Vagina (tissue), 2 donors: Measurements from ENCODE around the gene FLT4.

Experiments used
- POLR2A ChIP-seq, 2 donors: fragments of 450-650 bp; IDR thresholded peaks; one replicate each; pipeline ENCODE4 v1.6.1; 2017; ENCODE audit warnings: antibody characterized with exemption in 2 of 2, mild to moderate bottlenecking in 2 of 2, moderate library complexity in 2 of 2
- TF ChIP-seq, protein P1 (sequence below), 3 experiments: fragments of 450-650 bp in 2 of 3; fragments of 200-600 bp in 1 of 3; sonication (generic) in 1 of 3; IDR thresholded peaks; one replicate each; pipeline ENCODE4 v1.5.1; 2017 to 2019; ENCODE audit warnings: antibody characterized with exemption in 3 of 3, mild to moderate bottlenecking in 2 of 3, moderate library complexity in 2 of 3

- TF ChIP-seq, protein P1, sequence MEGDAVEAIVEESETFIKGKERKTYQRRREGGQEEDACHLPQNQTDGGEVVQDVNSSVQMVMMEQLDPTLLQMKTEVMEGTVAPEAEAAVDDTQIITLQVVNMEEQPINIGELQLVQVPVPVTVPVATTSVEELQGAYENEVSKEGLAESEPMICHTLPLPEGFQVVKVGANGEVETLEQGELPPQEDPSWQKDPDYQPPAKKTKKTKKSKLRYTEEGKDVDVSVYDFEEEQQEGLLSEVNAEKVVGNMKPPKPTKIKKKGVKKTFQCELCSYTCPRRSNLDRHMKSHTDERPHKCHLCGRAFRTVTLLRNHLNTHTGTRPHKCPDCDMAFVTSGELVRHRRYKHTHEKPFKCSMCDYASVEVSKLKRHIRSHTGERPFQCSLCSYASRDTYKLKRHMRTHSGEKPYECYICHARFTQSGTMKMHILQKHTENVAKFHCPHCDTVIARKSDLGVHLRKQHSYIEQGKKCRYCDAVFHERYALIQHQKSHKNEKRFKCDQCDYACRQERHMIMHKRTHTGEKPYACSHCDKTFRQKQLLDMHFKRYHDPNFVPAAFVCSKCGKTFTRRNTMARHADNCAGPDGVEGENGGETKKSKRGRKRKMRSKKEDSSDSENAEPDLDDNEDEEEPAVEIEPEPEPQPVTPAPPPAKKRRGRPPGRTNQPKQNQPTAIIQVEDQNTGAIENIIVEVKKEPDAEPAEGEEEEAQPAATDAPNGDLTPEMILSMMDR (IDR thresholded peaks at IDR 0.05): no peak
- no peak for TF ChIP-seq POLR2A (IDR thresholded peaks at IDR 0.05)
Observed at GRCh38 chr5:180622910-180623309, 26.5 kb downstream of the FLT4 start.
